Measurements from ENCODE around the gene CCDC71L. TPM values are rescaled to one million over a fixed set of nuclear protein-coding genes. Genes with fewer than 3 reads are reported as not detected.
"Not testable (repeated sequence)": the region's sequence is repeated elsewhere in the genome, so short reads cannot be mapped to it uniquely, and the experiment has no call there.

The CCDC71L gene
- total and polyA plus RNA-seq, 2 experiments from 2014 or later: 14.8 to 24.3 TPM

DNA sequence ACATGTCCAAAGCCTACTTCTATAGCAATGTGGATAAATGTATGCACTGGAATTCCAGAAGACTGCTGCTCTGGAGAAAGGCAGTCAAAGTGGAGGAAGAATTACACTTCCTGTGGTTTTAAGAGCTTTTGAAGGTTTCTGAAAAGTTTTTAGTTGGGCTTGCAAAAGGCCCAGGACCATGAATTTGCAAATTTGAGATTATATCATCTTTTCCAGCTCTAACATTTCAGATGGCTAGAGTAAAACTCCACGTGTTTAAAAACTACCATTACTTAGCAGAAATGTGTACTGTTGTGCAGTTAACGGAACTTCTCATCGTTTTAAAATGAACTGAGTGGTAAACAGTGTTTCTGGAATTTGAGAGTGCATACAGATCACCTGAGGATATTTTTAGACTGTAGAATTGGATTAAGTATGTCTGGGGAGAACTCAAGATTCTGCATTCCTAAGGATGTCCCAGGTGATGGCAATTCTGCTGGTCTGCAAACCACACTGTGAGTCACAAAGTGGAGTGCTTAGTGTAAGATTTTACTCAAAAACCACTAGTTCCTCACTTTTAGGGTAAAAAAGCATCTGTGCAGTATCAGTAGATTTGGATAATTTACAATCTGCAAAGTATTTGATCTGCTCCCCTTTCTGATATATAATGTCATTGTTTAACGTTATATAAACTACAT, 32.9 kb upstream of the CCDC71L start:
- H3K27me3 ChIP-seq: no peaks in the 10 kb centered on the region
- no peaks in the 10 kb centered on the region for H3K4me1 ChIP-seq (ENCODE audit: insufficient read depth)
- no peaks in the 10 kb centered on the region for H3K9me3 ChIP-seq (ENCODE audit: low read depth)
- no peaks in the 10 kb centered on the region for H3K79me2 ChIP-seq
- no peak overlapping the region for H2AFZ ChIP-seq
- no peak overlapping the region for H3K4me3 ChIP-seq
- H3K9me2 ChIP-seq (replicated peaks; ENCODE audit: insufficient read depth): no peaks in the 10 kb centered on the region
- no peak for DNase-seq (ENCODE audit: low spot score)
- WGBS (ENCODE audit: low lambda C conversion rate, missing lambda C conversion rate): 87% methylated on average over 4 of the region's 4 CpGs
- TF ChIP-seq EZH2 (IDR thresholded peaks at IDR 0.05; ENCODE audit: borderline replicate concordance): no peak
- TF ChIP-seq EZH2phosphoT487 (IDR thresholded peaks at IDR 0.05; ENCODE audit: low read depth, severe bottlenecking, unreplicated experiment): no peak
- TF ChIP-seq, protein P1, sequence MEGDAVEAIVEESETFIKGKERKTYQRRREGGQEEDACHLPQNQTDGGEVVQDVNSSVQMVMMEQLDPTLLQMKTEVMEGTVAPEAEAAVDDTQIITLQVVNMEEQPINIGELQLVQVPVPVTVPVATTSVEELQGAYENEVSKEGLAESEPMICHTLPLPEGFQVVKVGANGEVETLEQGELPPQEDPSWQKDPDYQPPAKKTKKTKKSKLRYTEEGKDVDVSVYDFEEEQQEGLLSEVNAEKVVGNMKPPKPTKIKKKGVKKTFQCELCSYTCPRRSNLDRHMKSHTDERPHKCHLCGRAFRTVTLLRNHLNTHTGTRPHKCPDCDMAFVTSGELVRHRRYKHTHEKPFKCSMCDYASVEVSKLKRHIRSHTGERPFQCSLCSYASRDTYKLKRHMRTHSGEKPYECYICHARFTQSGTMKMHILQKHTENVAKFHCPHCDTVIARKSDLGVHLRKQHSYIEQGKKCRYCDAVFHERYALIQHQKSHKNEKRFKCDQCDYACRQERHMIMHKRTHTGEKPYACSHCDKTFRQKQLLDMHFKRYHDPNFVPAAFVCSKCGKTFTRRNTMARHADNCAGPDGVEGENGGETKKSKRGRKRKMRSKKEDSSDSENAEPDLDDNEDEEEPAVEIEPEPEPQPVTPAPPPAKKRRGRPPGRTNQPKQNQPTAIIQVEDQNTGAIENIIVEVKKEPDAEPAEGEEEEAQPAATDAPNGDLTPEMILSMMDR (IDR thresholded peaks at IDR 0.05; ENCODE audit: poor library complexity): no peak
- H4K20me1 ChIP-seq (ENCODE audit: insufficient read depth, poor library complexity, severe bottlenecking): no peaks in the 10 kb centered on the region
- no peaks in the 10 kb centered on the region for H3K36me3 ChIP-seq (replicated peaks; ENCODE audit: insufficient read depth, low read depth)
- H3K4me2 ChIP-seq: no peak overlapping the region
- no peak overlapping the region for H3K27ac ChIP-seq

DNA sequence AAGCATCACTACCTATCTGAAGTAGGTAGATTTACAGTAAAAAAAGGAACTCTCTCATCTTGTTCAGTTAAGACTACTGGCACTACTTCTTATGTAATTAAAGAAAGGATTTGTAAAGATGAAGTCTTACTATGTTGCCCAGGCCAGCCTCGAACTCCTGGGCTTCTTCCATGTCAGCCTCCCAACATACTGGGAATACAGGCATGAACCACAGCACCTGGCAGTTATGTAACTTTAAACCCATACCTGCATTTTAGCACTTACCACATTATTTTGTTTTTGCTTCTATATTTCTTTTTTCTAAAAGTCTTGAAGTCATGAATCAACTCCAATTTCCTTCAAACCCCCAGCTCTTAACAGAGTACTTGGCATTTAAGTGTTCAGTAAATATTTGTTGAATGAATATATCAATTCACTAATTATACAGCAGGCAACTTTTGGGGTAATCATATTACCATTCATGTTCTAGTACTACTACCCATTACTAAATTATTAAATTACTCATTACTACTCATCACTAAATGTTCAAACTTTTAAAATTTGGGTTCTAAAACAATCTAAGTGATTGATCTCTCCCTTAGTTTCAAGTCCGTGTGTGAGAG, 31.6 kb upstream of the CCDC71L start:
- H3K9me3 ChIP-seq (ENCODE audit: low read depth): no peaks in the 10 kb centered on the region
- no peak overlapping the region for H3K4me3 ChIP-seq
- H3K27me3 ChIP-seq: no peaks in the 10 kb centered on the region
- H3K27ac ChIP-seq: no peak overlapping the region
- H3K79me2 ChIP-seq: no peaks in the 10 kb centered on the region
- no peak for TF ChIP-seq EZH2 (IDR thresholded peaks at IDR 0.05; ENCODE audit: borderline replicate concordance)
- no peak for TF ChIP-seq EZH2phosphoT487 (IDR thresholded peaks at IDR 0.05; ENCODE audit: low read depth, severe bottlenecking, unreplicated experiment)
- TF ChIP-seq, protein P1 (IDR thresholded peaks at IDR 0.05; ENCODE audit: poor library complexity): no peak
- H2AFZ ChIP-seq: no peak overlapping the region
- 91% methylated on average over 2 of the region's 2 CpGs for WGBS (ENCODE audit: low lambda C conversion rate, missing lambda C conversion rate)
- H3K4me2 ChIP-seq: no peak overlapping the region
- no peaks in the 10 kb centered on the region for H3K36me3 ChIP-seq (replicated peaks; ENCODE audit: insufficient read depth, low read depth)
- H4K20me1 ChIP-seq (ENCODE audit: insufficient read depth, poor library complexity, severe bottlenecking): no peaks in the 10 kb centered on the region
- H3K4me1 ChIP-seq (ENCODE audit: insufficient read depth): no peaks in the 10 kb centered on the region
- DNase-seq (ENCODE audit: low spot score): no peak
- H3K9me2 ChIP-seq (replicated peaks; ENCODE audit: insufficient read depth): no peaks in the 10 kb centered on the region

DNA sequence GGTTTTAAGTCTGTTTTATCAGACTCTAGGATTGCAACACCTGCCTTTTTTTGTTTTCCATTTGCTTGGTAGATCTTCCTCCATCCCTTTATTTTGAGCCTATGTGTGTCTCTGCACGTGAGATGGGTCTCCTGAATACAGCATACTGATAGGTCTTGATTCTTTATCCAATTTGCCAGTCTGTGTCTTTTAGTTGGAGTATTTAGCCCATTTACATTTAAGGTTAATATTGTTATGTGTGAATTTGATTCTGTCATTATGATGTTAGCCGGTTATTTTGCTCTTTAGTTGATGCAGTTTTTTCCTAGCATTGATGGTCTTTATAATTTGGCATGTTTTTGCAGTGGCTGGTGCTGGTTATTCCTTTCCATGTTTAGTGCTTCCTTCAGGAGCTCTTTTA, 27.2 kb upstream of the CCDC71L start:
- H3K27ac ChIP-seq; DNase-seq (ENCODE audit: low spot score); H3K79me2 ChIP-seq; H3K4me1 ChIP-seq (ENCODE audit: insufficient read depth); H3K9me3 ChIP-seq (ENCODE audit: low read depth); H3K36me3 ChIP-seq (replicated peaks; ENCODE audit: insufficient read depth, low read depth); H3K9me2 ChIP-seq (replicated peaks; ENCODE audit: insufficient read depth); H3K4me2 ChIP-seq; H2AFZ ChIP-seq; H4K20me1 ChIP-seq (ENCODE audit: insufficient read depth, poor library complexity, severe bottlenecking); H3K4me3 ChIP-seq; H3K27me3 ChIP-seq: not testable (repeated sequence)
- 97% methylated on average over 2 of the region's 2 CpGs for WGBS (ENCODE audit: low lambda C conversion rate, missing lambda C conversion rate)

DNA sequence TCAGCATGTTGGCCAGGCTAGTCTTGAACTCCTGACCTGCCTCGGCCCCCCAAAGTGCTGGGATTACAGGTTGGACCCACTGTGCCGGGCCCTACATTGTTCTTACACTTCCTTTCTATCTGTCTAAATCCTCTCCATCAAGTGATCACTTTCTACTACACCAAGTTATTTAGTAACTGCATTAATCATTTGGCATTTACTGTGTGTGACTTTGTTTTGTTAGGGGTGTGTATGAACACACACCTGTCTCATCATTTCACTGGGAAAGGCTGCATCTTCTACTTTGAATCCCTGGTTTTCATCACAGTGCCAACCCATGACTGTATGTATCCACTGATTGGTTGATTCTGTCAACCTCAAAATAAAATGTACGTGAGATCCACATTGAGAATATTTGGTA, 23.0 kb upstream of the CCDC71L start:
- TF ChIP-seq EZH2phosphoT487 (IDR thresholded peaks at IDR 0.05; ENCODE audit: low read depth, severe bottlenecking, unreplicated experiment): no peak
- TF ChIP-seq EZH2 (IDR thresholded peaks at IDR 0.05; ENCODE audit: borderline replicate concordance): no peak
- TF ChIP-seq, protein P1 (IDR thresholded peaks at IDR 0.05; ENCODE audit: poor library complexity): no peak
- Histone ChIP-seq H3K4me3 (no peak overlapping the region), H3K9me2 (replicated peaks; ENCODE audit: insufficient read depth) (no peaks in the 10 kb centered on the region), H4K20me1 (ENCODE audit: insufficient read depth, poor library complexity, severe bottlenecking) (no peaks in the 10 kb centered on the region), H3K4me1 (ENCODE audit: insufficient read depth) (no peaks in the 10 kb centered on the region), H2AFZ (no peak overlapping the region), H3K27ac (no peak overlapping the region), H3K27me3 (no peaks in the 10 kb centered on the region), H3K36me3 (replicated peaks; ENCODE audit: insufficient read depth, low read depth) (no peaks in the 10 kb centered on the region), H3K79me2 (no peaks in the 10 kb centered on the region), H3K9me3 (ENCODE audit: low read depth) (no peaks in the 10 kb centered on the region), H3K4me2 (no peak overlapping the region)
- WGBS (ENCODE audit: low lambda C conversion rate, missing lambda C conversion rate): 84% methylated on average over 3 of the region's 3 CpGs
- DNase-seq (ENCODE audit: low spot score): no peak

Measured in hepatocyte (in vitro differentiated cells).